NCI-H1092 treated with DMSO at 0.1 percent for 48 hours (cell line): Measurements from ENCODE around the gene CD72.
A peak's percentile ranks its signal among the peaks of the same experiment; 100 is the strongest.

Experiments used
- DNase-seq: peaks from one replicate; lab custom pipeline; 2025; lab: John Stamatoyannopoulos, UW

CD72 gene

DNA sequence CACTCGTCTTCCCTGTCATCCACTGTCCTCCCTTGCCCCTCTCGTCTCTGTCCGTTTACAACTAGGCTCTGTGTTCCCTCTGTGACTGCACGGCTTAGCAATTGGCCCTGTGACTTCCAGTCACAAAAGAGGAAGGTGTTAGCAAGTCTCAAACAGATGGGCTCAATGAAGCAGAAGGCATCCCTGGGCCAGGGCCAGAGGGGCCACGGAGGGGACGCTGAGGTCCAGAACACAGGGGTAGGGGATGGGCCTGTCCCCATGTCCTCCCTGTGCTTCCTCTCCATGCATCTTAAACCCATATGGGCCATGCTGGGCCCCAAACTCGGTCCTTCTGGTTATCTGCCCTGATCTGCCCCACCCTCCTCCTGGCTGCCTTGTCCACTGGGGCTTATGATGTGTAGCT is at the start of gene CD72:
CD72 (minus strand) TSS at position 89 of the 403 bp plus-strand sequence. CDS start 110 bp downstream, outside the sequence.
- DNase-seq, result no peak

DNA sequence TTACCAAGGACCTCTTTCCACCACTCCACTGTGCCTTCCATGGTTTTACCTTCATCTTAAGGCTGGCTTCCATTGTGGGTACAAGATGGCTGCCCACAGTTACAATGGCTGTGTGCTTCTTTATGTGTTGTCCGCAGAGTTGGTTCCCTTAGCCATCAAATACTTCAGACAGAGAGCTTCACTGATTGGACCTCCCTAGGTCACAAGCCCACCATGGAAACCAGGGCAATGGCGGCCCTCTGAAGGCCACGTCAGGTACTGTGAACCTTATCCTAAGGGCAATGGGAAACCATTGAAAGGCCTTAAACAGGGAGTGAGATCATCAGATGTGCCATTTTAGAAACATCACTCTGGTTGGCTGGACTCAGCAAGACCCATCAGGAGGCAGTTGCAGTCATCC is 49.7 kb upstream of the CD72 start:
- no peak for DNase-seq

DNA sequence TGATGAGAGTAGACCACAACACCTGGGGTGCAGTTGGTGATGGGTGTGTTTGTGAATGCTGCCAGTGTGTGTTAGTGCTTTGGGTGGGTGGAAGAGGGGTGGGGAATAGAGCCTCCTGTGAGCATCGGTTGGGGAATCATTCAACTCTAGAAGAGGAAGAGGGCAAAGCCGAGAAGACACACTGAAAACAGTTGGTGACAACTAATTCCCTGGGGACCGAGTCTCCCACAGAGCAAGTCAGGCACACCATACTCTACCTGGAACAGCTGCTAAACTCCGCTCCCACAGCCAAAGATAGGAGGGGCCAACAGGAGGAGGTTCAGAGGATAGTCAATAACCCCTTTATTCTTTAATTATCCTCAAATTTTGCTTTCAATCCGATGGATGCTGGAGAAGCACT is 48.3 kb upstream of the CD72 start:
- no peak for DNase-seq

- DNase-seq, result no peak
Observed at GRCh38 chr9:35666045-35666444, 47.8 kb upstream of the CD72 start.

DNA sequence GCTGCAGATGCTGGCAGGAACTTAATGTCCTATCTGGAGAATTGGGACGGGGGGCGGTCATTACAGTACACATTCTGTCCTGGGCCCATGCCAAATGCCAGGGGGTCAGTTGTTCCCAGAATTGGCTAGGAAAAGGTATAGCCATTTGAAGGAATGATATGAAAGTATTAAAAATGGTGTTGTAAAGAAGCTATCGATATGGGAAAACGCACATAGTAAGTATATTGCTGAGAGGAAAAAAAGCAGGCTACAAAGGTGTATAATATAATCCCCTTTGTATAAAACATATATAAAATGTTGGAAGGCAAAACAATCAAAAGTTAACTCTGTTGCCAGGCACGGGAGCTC is 47.2 kb upstream of the CD72 start:
- DNase-seq, result no peak

DNA sequence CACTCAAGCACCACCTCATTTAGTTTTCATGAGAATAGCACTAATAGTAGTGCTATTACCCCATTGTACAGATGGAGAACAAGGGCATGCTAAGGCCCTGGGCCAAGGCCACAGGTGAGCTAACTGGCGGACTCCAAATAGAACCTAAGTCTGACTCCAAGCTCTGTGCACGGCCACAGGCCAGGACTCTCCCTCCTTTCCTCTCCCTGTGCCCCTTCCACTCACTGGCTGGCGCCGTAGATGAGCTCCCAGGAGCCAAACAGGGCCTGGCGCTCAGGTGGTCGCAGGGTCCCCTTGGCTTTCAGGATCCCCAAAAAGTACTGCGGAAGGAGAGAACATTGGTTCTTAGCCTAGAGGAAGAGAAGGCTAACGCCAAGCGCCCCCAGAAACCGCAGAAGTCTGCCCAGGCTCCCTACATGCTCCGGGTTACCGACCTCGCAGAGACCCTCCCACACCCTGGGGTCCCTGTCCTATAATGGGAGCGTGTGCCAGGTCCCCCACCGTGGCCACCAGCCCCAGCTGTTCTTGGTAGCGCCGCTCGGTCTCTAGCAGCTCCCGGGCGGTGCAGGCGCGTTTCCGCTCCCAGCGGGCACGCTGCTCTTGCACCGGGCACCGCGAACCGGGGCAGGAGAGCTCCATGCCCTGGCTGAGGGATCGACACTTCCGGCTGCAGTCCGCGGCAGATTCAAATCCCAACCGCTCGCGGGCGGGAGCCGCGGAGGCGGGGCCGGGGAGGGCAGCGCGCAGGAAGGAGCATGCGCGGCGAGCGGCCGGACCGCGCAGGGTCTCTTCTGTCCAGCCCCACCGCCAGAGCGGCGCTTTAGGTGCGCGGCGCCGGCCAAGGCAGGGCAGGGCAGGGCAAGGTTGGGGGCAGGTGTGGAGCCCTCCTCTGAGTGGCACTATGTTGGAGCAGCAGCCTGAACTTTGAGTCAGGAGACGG is 46.6 kb upstream of the CD72 start, which contains the start of gene ARHGEF39:
ARHGEF39 (minus strand) TSS at position 665 of the 940 bp plus-strand sequence; CDS start at position 639, 26 bp downstream.
- peak; percentile 91 for DNase-seq

- DNase-seq, result no peak
Observed at GRCh38 chr9:35662437-35662836, 44.2 kb upstream of the CD72 start.

- DNase-seq, result no peak
Observed at GRCh38 chr9:35661756-35662350, 43.6 kb upstream of the CD72 start.

GRCh38 chr9:35660966-35661415 is 42.8 kb upstream of the CD72 start:
- peak; percentile 30 for DNase-seq

DNA sequence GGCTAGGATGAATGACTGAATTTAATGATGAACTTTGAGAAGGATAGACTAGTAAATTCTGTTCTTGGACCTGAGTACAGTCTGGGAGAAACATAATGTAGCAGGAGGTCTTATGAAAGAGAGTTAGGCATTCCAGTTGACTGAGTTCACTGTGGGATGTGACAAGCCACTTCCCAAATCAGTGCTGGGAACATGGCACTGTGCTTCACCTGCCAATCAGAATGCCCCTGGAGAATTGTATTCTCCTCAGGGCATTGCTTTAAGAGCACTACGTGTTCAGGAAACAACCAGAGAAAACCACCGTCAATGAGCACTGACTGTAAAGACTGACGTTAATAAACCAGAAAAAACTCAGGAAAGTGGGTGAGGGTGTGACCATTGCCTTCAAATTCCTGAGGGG is 41.1 kb upstream of the CD72 start:
- DNase-seq, result no peak

DNA sequence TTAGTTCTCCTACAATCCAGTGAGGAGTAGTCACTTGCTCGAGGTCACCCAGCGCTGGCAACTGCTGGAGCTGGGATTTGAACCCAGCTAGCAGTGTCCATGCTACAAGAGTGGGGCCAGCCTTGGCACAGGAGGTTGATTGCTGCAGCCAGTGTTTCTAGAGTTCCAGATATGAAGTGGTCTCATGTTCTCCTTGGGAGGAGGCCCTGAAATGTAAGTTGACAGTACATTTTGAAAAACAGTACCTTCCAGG is 40.7 kb upstream of the CD72 start:
- DNase-seq, result no peak

DNA sequence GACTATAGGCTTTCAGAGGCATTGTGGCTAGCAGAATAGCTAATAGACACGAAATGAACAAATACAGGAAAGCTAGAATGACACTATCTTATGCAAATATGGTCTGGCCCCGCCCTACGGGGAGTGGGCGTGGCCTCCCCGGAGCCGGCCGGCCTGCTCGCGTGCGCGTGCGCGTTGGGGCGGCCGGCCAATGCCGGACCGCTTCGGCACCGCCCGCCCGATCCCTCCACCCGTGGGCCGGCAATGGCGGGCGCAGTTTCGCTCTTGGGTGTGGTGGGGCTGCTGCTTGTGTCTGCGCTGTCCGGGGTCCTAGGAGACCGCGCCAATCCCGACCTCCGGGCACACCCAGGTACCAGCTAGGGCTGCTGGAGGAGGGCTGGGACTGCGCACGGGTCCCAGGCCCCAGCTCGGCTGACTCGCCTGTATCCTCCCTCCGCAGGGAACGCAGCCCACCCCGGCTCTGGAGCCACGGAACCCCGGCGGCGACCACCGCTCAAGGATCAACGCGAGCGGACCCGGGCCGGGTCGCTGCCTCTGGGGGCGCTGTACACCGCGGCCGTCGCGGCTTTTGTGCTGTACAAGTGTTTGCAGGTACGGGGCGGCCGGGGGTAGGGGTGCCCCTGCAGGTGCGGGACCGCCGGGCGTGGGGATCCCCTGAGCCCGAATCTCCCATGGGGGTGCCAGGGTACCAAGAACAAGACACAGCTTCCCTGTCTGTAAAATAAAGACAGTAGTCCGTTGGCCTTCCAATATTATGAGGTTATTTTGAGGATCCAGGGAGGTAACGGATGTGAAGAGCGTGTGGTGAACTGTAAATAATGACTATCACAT is 40.1 kb upstream of the CD72 start, which contains the start of gene CCDC107:
CCDC107 (plus strand) TSS at position 156 of the 831 bp plus-strand sequence; CDS start at position 244, 88 bp downstream.
- peak; percentile 97 for DNase-seq

GRCh38 chr9:35657546-35658136 is 39.4 kb upstream of the CD72 start, which contains the start of gene RMRP:
RMRP (minus strand) TSS chr9:35658019.
- DNase-seq, result peak; percentile 98

DNA sequence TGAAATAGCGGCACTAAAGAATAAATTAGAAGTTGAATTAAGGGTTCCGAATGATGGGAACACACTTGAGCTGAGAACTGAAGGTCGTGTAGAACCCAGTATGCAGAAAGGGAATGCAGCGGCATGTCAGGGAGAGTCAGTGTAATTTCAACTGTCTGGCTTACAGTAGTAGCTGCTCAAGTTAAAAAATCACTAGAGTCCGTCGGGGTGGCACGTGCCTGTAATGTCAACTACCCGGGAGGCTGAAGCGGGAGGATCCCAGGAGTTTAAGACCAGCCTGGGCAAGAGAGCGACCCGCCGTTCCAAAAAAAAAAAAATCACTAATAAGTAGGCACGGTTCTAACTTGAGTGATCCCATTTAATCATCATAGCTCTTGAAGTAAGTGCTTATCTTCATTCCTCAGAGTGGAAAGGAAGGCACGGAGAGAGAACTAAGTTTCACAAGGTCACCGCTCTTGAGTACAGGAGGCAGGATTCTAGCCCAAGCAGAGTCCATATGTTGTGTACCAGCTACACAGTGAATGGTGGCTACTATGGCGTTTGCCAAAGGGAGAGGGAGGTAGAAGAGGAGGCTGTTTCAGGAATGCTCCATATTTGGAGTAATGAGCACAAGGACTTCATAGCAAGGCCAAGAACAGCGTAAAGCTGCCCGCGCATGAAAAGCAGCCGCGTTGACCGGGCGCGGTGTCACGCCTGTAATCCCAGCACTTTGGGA is 38.8 kb upstream of the CD72 start:
- peak; percentile 84 for DNase-seq

- no peak for DNase-seq
Observed at GRCh38 chr9:35656348-35656747, 38.1 kb upstream of the CD72 start.

GRCh38 chr9:35653611-35654010 is 35.4 kb upstream of the CD72 start:
- no peak for DNase-seq

DNA sequence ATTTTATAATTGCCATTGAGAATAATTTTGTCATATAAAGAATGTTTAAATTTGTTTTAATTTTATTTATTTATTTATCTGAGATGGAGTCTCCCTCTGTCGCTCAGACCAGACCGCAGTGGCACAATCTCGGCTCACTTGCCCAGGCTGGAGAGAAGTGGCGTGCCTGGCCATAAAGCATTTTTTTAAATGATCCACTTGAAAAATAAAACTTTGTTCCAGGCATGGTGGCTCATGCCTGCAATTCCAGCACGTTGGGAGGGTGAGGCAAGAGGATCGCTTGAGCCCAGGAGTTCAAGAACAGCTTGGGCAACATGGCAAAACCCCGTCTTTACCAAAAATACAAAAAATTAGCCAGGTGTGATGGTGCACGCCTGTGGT is 34.6 kb upstream of the CD72 start:
- no peak for DNase-seq

DNA sequence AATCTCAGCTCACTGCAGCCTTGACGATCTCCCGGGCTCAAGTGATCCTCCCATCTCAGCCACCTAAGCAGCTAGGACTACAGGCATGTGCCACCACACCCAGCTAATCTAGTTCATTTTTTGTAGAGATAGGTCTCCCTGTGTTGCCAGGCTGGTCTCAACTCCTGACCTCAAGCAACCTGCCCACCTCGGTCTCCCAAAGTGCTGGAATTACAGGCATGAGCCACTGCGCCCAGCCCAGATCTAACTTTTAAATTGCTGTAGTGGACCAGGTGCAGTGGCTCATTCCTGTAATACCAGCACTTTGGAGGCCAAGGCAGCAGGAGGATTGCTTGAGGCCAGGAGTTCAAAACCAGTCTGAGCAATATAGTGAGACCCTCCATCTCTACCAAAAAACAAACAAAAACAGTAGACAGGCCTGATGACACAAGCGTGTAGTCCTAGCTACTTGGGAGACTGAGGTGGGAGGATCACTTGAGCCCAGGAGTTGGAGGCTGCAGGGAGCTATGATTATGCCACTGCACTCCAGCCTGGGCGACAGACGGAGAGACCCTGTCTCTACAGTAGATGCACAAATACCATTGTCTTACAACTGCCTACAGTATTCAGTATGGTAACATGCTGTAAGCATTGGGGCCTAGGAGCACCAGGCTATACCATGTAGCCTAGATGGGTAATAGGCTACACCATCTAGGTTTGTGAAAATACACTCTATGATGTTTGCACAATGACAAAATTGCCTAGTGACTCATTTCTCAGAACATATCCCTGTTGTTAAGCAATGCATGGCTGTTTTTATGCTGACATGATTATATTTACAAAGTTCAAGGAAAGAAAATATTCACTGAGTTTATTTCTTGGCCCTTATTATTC is 34.0 kb upstream of the CD72 start:
- no peak for DNase-seq

GRCh38 chr9:35650341-35651158 is 32.3 kb upstream of the CD72 start, which contains the start of gene SIT1:
SIT1 (minus strand) TSS chr9:35650931; CDS start chr9:35650853, 78 bp downstream.
- DNase-seq, result no peak
